ENCODE data around the gene XAB2.
"Not testable (repeated sequence)": the region's sequence is repeated elsewhere in the genome, so short reads cannot be mapped to it uniquely, and the experiment has no call there.

The XAB2 gene

GRCh38 chr19:7647156-7647555 lies 17.8 kb upstream of the XAB2 start:
- DNase-seq (ENCODE audit: insufficient read length) (no peak), FAIRE-seq (no peak)
- TF ChIP-seq POLR2AphosphoS5 (IDR thresholded peaks at IDR 0.05; ENCODE audit: low read depth, low read length) (no peak), POLR2A (IDR thresholded peaks at IDR 0.05; ENCODE audit: low read depth, low read length) (no peak), TAF1 (IDR thresholded peaks at IDR 0.05; ENCODE audit: borderline replicate concordance, low read depth, low read length) (no peak)

- TF ChIP-seq POLR2A (IDR thresholded peaks at IDR 0.05; ENCODE audit: low read depth, low read length) (no peak), TAF1 (IDR thresholded peaks at IDR 0.05; ENCODE audit: borderline replicate concordance, low read depth, low read length) (no peak), POLR2AphosphoS5 (IDR thresholded peaks at IDR 0.05; ENCODE audit: low read depth, low read length) (no peak)
- no peak for FAIRE-seq
- no peak for DNase-seq (ENCODE audit: insufficient read length)
Measured at GRCh38 chr19:7646426-7646700, 17.0 kb upstream of the XAB2 start.

GRCh38 chr19:7645656-7646425 lies 16.5 kb upstream of the XAB2 start:
- no peak for DNase-seq (ENCODE audit: insufficient read length)
- FAIRE-seq: no peak
- TF ChIP-seq POLR2A (IDR thresholded peaks at IDR 0.05; ENCODE audit: low read depth, low read length): no peak
- no peak for TF ChIP-seq POLR2AphosphoS5 (IDR thresholded peaks at IDR 0.05; ENCODE audit: low read depth, low read length)
- TF ChIP-seq TAF1 (IDR thresholded peaks at IDR 0.05; ENCODE audit: borderline replicate concordance, low read depth, low read length): no peak

GRCh38 chr19:7645163-7645562 lies 15.8 kb upstream of the XAB2 start:
- FAIRE-seq (no peak), DNase-seq (ENCODE audit: insufficient read length) (no peak)
- TF ChIP-seq TAF1 (IDR thresholded peaks at IDR 0.05; ENCODE audit: borderline replicate concordance, low read depth, low read length) (no peak), POLR2A (IDR thresholded peaks at IDR 0.05; ENCODE audit: low read depth, low read length) (0 out of 2 replicates have a peak, but pooled peaks have one; percentile 29)

- FAIRE-seq (no peak), DNase-seq (ENCODE audit: insufficient read length) (no peak)
- no peak for TF ChIP-seq POLR2A (IDR thresholded peaks at IDR 0.05; ENCODE audit: low read depth, low read length)
- no peak for TF ChIP-seq TAF1 (IDR thresholded peaks at IDR 0.05; ENCODE audit: borderline replicate concordance, low read depth, low read length)
- TF ChIP-seq POLR2AphosphoS5 (IDR thresholded peaks at IDR 0.05; ENCODE audit: low read depth, low read length): no peak
Measured at GRCh38 chr19:7644550-7644877, 15.2 kb upstream of the XAB2 start.

- not testable (repeated sequence) for FAIRE-seq; DNase-seq (ENCODE audit: insufficient read length)
Measured at GRCh38 chr19:7643629-7644549, 14.5 kb upstream of the XAB2 start.

GRCh38 chr19:7643031-7643415 lies 13.7 kb upstream of the XAB2 start:
- FAIRE-seq: no peak
- TF ChIP-seq POLR2AphosphoS5 (IDR thresholded peaks at IDR 0.05; ENCODE audit: low read depth, low read length): no peak
- no peak for TF ChIP-seq TAF1 (IDR thresholded peaks at IDR 0.05; ENCODE audit: borderline replicate concordance, low read depth, low read length)
- no peak for TF ChIP-seq POLR2A (IDR thresholded peaks at IDR 0.05; ENCODE audit: low read depth, low read length)
- DNase-seq (ENCODE audit: insufficient read length): no peak

- FAIRE-seq: no peak
- TF ChIP-seq POLR2A (IDR thresholded peaks at IDR 0.05; ENCODE audit: low read depth, low read length) (no peak), TAF1 (IDR thresholded peaks at IDR 0.05; ENCODE audit: borderline replicate concordance, low read depth, low read length) (no peak), POLR2AphosphoS5 (IDR thresholded peaks at IDR 0.05; ENCODE audit: low read depth, low read length) (no peak)
Measured at GRCh38 chr19:7642295-7643030, 13.1 kb upstream of the XAB2 start.

GRCh38 chr19:7641290-7642276 lies 12.2 kb upstream of the XAB2 start:
- DNase-seq (ENCODE audit: insufficient read length) (no peak), FAIRE-seq (no peak)
- no peak for TF ChIP-seq POLR2AphosphoS5 (IDR thresholded peaks at IDR 0.05; ENCODE audit: low read depth, low read length)
- no peak for TF ChIP-seq TAF1 (IDR thresholded peaks at IDR 0.05; ENCODE audit: borderline replicate concordance, low read depth, low read length)
- TF ChIP-seq POLR2A (IDR thresholded peaks at IDR 0.05; ENCODE audit: low read depth, low read length): no peak

More at GRCh38 chr19:7642295-7643030, 13.1 kb upstream of the XAB2 start:
- DNase-seq (ENCODE audit: insufficient read length): no peak

GRCh38 chr19:7640803-7641202 lies 11.5 kb upstream of the XAB2 start:
- TF ChIP-seq POLR2AphosphoS5 (IDR thresholded peaks at IDR 0.05; ENCODE audit: low read depth, low read length) (no peak), POLR2A (IDR thresholded peaks at IDR 0.05; ENCODE audit: low read depth, low read length) (no peak), TAF1 (IDR thresholded peaks at IDR 0.05; ENCODE audit: borderline replicate concordance, low read depth, low read length) (no peak)
- DNase-seq (ENCODE audit: insufficient read length): no peak
- FAIRE-seq: no peak
